GM18870 (cell line): Measurements from ENCODE around the gene PCYOX1L.
"Not testable (repeated sequence)": the region's sequence is repeated elsewhere in the genome, so short reads cannot be mapped to it uniquely, and the experiment has no call there.

Source experiments
- ATAC-seq: cut with Tn5 transposase; IDR thresholded peaks from one replicate; pipeline ENCODE4 v1.9.1; 2021; ENCODE audit warnings: moderate library complexity; ENCODE audit not compliant: unreplicated experiment

Gene PCYOX1L

DNA sequence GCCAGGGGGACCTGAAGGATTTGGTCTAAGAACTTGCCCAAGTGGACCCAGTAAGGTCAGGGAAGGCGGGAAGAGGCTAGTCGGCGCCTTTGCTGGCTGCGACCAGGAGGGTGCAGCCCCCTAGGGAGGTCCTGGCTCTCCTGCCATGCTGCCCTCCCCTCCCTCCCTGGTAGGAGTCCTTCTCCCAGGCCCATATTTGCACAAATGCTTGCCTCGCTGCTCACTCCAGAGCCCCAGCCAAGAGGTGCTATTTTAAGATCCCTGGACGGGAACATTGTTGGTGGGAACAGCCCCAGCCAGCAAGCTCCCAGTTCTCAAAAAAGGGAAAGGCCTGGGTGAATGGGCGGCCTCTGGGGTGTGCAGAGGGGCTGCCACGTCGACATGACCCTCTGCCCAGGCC, 25.6 kb downstream of the PCYOX1L start:
- no peak for ATAC-seq

DNA sequence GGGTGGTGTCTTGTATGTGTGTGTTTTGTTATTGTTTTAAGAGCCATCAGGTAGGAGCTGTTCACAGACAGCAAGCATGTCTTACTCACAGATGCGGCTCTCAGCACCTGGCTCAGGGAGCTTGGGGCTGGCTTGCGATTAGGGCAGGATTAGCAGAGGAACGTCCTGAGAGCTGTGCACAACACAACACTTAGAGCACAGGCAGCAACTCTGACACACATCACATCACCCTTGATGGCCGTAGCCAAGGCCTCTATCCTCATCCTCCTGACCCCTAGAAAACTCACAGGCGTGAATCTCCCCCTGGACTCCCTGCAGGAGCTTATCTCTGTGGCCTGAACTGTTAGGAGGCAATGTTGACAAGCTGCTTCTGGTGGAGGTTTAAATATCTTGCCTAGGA, 28.3 kb downstream of the PCYOX1L start:
- no peak for ATAC-seq

DNA sequence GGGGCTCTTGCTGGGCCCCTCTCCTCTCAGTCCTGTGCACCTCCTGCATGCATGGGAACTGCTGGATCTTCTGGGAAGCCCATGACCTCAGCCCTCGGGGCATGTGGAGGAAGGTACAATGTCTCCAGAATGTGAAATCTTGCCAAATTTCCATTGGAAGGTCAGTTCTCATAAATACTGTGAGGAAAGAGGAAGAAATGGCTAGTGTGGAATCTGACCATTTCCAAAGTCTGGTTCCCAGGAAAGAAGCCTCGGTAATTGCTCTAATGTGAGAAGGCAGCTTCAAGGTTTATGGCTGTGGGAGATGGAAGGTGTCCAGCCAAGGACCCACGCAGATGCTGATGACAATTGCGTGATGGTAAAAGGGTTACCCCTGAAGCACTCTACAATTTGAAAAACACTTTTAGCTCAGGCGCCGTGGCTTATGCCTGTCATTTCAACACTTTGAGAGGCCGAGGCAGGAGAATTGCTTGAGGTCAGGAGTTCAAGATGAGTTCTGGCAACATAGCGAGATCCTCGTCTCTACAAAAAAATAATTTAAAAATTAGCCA, 29.3 kb downstream of the PCYOX1L start:
- ATAC-seq, result no peak

DNA sequence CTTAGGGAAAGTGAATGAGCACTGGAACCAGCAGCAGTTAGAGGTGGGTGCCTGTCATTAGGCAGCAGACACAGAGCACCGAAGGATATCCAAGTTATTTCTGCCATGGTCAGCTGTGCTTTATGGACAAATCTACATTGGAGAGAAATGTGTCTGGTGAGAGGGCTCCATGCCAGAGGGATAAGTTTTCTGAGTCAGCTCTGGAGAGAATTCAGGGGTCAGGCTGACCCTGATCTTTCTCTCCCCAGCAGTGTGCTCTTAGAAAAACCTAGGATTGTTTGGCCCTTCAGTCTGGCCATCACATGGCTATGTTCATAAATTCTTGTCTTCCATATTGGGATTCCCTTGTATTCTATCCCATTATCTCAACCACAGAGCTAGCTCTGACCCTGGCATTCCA, 30.1 kb downstream of the PCYOX1L start:
- ATAC-seq, result no peak

DNA sequence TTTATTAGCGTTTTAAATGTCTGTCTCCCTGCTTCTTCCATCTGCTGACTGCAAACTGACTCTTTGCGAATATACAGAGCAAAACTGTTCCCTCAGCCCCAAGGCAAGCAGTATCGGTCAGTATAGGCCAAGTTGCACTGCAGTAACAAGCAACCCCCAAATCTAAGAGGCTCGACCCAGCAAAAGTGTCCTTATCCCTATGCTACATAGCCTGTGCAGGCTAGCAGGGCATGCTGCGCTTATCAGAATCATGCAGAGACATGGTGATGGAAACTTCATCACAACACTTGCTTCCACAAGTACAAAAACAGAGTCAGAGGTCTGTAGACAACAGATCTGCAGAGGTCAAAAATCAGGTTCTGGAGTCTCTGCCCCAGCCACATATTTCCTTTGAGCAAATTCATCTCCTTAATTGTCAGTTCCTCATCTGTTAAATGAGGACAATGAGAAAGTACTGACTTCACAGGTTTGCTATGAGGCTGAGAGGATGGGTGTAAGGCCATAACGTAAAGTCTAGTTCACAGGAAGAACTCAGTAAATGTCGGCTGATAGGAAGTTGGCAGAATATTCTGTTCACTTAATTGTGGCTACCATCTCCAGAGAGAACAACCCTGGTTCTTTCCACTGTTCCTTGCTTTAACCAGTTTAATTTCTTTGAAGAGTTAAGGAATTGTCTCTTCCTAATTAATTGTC, 30.8 kb downstream of the PCYOX1L start:
- no peak for ATAC-seq

DNA sequence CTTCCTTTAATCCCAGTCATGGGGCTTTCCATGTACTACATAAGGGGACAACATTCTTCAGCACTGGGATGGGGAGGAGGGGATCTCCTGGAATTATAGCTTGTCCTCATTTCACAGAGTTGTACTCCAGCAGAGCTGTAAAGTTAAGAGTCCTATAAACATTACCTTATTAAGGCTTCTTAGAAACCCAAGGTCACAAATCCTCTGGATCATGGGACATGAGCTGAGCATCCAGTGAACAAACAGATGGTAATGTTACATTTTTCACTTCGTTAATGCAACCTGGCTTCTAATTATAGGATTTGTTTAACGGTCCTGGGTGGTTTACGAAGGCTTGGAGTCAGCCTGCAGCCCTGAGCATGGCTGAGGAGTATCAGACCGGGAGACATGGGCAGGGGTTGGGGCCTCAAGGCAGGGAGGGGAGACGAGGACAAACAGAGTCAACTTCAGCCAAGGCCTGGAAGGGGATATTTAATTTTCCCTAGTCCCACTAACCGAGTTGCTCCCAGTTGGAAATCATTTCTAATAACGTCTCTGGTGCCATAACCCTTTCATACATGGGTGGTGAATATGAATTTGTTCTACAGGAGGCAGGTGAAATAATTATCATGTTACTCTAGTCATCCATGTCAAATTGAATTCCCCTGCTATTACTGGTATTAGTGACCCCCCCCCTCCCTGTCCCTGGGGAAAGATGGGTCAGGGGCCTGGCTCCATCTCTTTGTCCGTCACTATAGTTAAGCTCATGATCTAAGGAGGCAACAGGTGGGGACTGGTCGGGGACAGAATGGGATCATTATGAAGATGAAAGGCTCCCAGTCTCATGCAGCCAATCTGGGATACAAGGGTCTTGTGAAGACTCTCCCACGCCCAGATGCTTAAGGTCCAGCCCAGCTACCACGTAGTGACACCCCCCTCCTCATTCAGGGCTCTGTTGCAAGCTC, 32.0 kb downstream of the PCYOX1L start:
- ATAC-seq, result no peak

DNA sequence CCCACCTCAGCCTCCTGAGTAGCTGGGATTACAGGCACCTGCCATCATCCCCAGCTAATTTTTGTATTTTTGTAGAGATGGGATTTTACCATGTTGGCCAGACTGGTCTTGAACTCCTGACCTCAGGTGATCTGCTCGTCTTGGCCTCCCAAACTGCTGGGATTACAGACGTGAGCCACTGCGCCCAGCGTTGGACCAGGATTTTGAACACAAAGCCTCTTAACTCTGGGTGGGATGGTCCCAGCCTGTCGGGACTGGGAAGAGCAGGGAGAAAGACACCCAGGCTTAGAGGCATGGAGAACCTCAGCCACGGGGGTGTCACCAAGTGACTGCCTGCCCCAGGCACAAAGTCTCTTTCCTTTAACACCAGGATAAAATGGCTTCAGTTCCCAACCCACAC, 33.2 kb downstream of the PCYOX1L start:
- ATAC-seq, result not testable (repeated sequence)

DNA sequence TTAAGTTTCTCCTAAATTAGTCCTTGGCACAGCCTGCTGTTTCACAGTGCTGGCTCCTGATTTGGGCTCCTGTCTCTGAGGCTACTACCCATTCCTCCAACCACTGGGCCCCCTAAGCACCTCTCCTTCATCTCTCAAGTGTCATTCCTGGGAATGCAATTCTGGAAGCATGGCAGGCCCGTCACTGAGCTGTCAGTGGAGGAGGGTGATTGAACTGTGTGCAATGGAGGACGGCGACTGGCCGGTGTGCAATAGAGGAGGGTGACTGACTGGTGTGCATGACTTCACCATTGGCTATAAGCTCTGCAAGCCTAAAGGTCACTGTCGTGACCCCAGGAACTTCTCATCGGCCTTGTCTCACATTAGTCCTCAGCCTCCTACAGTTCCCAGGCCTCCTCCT, 33.7 kb downstream of the PCYOX1L start:
- ATAC-seq, result no peak

DNA sequence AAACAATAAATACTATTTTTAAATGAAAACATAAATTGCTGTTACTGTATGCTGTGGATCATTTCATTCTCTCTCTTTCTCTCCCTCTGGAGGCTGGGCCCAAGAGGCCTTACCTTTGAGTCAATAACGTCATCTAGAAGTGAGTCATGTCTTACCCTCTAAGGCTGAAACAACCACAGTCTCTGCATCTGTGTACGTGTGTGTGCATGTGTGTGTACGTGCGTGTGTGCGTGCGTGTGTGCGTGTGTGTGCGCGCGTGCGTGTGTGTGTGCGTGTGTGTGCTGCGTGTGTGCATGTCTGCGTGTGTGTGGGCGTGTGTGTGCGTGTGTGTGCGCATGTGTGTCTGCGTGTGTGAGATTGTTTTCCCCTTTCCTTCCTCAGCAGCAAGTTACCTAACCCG, 34.9 kb downstream of the PCYOX1L start:
- ATAC-seq, result no peak

DNA sequence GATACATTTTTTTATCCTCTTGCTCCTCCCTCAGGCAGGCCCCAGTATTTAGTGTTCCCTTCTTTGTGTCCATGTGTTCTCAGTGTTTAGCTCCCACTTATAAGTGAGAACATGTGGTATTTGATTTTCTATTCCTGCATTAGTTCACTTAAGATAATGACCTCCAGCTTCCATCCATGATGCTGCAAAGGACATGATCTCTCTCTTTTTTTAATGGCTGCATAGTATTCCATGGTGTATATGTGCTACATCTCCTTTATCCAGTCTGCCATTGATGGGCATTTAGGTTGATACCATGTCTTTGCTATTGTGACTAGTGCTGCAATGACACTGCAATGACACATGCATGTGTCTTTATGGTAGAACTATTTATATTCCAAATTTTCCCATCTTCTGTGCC, 37.1 kb downstream of the PCYOX1L start:
- not testable (repeated sequence) for ATAC-seq

DNA sequence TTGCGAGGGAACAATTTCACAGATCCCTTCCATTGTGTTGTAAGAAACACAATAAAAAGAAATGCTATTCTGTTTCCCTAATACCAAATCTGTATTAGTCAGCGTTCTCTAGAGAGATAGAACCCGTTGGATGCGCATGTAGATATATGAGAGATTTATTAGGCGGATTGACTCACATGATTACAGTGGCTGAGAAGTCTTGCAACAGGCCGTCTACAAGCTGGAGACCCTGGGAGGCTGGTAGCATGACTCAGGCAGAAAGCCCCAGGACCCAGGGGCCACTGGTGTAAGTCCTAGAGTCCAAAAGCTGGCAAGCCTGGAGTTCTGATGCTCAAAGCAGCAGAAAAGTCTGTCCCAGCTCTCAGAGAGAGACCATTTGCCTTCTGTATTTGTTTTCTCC, 39.7 kb downstream of the PCYOX1L start:
- ATAC-seq, result no peak

DNA sequence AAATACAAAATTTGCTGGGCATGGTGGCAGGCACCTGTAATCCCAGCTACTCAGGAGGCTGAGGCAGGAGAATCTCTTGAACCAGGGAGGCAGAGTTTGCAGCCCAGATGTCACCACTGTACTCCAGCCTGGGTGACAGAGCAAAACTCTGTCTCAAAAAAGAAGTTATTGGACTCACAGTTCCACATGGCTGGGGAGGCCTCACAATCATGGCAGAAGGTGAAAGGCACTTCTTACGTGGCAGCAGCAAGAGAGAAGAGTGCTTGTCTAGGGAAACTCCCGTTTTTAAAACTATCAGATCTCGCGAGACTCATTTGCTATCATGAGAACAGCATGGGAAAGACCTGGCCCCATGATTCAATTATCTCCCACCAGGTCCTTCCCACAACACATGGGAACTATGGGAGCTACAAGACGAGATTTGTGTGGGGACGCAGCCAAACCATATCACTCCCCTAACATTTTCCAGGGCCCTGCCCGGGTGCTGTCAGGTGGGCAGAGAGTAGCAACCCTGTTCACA, 41.0 kb downstream of the PCYOX1L start:
- ATAC-seq, result not testable (repeated sequence)

DNA sequence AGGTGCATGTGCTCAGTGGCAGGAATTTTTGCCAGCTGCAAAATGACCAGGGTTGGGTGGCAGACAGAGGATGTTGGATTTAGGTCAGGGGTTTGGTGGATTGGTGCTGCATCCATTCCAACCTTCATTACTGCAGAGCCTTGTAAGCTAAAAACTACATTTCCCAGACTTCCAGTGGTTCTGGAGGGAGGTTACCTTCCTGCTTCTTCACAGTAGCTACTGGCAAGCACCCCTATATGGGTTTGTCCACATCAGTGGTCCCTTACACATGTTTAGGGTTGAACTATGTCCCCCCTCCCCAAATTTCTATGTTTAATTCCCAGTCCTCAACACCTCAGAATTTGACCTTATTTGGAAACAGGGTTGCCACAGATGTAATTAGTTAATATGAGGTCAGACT, 41.9 kb downstream of the PCYOX1L start:
- no peak for ATAC-seq

DNA sequence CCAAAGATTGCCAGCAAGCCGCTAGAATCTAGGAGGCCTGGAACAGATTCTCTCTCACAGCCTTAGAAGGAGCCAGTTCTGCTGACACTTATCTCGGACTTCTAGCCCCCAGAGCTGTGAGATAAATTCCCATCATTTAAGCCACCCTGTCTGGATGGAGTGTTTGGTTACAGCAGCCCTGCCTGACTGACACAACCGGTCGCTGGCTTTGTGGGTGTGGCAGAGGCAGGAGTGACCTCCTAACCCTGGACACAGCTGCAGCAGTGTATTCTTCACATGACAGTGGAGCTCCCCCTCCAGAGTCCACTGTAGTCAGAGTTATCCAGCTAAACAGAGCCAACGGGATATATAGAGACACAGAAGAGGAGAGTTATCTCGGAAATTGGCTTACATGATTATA, 42.5 kb downstream of the PCYOX1L start:
- ATAC-seq, result no peak

DNA sequence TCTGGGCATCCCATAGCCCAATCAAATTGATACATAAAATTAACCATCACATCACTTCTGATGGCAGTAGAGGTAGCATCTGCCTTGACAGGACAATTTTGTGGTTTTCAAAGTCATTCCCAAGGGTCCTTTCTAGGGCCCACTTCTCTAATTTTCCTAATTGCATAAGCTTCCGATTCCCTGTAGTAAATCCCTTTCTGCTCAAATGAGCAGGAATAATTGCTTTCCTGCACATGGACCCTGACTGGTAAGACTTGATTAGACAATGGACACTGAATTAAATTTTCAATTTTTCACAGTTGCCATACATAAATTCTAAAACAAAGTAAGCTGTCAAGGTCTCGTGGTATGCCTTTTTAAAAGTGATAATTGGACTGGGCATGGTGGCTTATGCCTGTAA, 43.2 kb downstream of the PCYOX1L start:
- ATAC-seq, result no peak

DNA sequence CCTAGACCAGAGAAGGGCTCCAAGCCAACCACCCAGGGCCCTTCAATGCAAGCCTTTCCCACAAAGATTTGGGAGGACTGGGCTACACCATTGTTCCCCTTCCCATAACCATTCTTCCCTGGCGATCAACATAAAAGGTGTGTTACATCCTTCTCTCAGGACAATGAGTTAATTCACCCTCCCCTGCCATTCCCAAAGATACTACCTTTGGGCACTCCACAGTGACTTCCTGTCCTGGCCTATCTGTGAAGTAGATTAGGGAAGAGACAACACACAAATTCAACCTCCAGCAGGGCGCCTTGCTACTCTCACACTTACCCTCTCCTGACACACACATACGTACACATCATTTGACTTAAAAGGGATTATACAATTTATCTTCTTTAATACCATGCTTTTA, 44.4 kb downstream of the PCYOX1L start:
- no peak for ATAC-seq

DNA sequence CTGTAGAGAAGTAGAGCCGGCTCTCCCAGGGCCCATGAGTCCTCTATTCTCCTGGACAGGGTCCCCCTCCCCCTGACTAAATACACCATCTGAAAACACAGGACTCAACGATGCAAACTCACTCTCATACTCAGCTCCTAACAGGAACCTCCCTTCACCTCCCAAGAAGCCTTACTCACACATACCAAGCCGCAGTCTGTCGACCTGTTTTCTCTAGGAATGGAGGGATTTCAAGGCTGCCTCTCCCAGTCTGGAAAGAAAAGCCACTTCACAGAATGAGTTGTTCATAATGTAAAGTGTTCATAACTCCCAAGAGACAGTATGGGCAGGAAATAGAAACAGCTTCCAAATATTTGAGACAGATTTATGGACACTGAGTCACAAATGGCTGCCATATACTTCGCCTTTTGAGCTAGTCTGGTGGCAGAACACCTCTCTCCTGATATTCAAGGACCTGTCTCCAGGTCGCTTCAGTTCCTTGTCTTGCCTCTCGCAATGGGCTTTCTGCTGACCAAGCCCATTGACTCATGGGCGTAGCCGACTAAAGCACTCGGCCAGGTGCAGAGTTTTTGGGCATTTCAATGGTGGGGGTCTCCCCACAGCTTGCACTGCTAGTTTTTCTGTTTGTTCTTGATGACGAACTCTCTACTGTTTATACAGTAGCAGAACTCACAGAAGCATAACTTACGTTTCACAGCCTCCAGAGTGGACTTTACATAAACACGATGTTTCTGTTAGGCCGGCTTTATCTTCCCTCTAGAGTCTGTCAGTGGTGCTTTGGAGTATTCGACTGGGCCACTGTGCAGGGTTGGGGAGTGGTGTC, 46.3 kb downstream of the PCYOX1L start:
- no peak for ATAC-seq

DNA sequence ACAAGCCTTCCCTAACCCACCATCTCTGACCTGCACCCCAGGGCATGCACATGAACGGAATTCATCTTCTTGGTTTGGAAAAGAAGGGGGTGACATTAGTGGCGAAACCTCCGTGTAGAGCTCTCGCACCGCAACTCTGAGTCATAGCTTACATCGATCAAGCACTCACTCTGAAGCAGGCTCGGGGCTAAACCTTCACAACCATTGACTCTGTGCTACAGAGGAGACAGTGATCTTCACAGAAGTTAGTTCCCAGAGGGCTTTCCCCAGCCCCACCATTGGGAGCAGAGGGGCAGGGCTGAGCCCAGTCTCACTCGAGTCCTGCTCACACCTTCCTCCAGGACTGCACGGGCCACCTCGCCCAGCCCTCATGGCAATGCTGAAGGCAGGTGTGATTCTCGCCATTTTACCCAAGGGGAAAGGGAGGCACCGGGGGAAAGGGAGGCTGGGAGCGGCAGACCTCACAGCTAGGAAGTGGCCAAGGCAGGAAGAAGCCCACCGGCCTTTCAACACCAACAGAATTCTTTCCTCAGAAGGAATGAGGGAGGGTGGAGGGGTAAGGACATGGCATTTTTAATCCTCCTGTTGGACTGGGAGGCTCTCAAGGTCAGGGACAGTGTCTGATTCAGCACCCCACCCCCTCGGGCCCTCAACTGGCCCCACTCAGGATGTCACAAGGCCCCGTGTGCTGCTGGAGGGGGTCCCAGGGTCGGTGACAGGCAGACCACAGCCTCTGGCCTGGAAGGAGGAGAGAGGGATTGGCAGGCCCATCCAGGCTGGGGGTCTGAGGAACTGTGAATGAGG, 47.1 kb downstream of the PCYOX1L start:
- ATAC-seq, result no peak

DNA sequence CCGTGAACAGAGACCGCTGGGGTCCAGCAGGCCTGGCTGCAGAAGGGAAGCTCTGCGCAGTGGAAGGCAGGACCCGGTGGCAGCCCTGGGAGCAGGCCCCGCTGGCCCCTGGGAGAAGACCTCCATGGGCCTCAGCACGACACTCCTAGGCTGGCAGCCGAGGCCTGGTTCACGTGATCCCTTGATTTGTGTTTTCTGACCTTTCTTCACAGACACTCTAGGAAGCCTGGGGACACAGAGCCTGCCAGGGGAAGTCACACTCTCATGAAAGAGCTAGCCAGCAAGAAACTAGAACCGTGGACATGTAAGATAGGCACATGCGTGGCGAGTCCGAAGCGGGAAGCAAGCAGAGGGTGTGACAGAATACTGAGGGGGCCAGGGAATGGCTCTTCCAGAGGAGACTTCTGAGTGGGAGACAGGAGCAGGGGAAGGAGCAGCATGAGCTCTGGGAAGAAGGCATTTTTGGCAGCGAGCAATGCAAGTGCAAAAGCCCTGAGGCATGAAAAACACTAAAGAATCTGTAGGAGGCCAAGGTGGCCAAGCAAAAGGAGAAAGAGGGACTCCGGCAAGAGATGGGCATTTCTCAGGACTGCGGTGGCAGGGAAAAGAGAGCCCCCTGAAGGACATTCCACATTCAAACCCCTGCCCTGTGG, 47.8 kb downstream of the PCYOX1L start:
- no peak for ATAC-seq
